ENCODE measurements around the gene RTTN.
"Not testable (repeated sequence)": the region's sequence is repeated elsewhere in the genome, so short reads cannot be mapped to it uniquely, and the experiment has no call there.

RTTN gene, protein sequence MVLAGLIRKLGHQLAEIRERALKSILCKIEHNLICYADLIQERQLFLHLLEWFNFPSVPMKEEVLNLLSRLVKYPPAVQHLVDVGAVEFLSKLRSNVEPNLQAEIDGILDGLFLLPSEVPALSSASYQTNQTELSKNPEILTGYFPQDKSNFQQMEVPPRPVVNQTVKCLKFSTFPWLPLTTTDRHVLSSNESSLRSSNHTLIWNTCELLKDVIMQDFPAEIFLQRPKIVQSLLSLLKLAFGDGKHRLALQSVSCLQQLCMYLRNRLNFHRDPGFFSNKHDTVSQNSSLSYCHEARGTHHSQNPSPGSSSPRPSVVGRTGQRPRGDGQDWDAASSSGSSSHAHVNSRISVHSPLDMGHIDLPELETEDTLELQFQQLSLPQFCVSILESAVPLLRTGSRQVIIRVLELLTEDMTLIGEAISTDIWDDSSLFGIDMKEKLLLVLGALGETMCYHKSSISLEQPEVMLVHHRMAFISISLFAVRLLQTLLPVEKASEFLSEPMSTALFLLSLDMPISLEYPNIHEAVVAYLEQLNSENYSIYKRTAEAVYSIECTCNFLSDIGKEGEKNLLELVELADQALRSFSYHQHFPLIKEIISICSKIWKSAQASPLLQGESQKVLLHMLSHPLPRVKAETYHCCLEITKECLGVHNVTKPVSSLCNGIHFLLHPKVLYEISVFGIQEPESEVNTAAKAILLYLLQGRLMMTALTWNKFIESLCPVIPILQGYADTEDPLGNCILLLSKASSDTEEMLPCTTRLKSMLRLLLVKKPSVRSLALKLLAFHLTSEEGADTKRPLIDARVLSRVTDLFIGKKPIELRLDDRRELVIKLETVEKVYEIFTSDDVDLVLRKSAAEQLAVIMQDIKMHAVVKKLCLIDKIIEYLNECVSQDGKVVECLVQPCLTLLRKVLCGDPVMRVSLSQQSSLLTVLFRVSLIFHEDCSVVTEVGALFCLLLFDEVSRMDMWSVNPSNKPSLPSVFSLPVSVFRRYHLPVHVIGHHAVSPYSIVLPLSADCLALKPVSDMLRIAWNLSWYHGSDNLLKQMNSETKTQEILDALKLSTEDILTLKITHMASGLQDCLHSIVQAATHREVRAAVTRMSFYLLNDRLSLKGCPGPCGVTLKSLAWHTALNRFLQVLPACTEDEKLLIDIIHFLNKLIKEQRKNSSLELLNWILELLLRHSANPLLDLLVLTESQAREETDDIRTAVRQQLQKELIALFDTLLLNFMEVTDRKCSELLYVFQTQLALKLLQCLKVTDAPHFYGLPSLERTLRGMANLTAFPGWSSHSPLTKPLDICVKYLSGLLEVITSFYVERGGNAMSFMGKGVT (N-terminal part only)

DNA sequence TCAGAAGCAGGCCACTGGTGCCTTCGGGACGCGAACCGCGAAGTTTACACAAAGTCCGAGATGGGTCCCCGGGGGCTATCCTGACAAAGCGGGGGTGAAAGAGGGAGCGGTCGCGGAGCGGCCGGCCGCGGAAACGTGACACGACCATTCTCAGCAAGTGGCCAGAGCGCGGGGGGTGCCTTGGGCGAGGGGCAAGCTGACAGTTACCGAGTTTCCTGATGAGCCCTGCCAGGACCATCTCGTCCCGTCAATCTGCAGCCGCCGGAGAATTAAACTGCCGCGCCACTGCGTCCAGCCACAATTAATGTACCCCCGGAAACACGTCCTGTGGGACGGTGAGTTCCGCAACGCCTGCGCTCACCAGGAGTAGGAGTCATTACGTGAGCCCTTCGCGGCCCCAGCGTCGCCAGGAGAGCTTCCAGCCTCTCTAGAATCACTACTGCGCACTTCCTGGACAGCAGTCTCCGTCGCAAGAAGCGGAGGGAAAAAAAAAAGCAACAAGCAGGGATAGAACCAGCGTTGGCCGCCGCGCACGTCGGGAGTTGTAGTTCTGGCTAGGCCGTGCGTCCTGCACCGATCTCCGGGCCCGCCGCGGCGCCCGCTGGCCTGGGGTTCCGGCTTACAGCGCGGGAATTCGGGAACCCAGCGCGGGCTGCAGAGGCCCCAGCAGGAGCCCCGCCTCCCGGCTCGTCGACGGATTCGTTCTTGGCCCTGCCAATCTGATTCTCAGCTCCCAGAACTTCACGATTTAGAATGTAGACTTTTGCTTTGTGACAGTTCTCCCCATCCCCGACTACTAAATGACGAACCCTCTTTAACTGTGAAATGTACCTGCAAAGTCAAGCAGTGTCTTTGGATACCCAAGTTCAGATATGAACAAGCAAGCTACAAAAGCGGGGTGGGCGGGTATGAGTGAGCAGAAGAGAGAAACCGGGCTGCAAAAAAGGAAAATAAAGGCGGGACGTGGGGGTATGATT is at the start of gene RTTN:
TSS of gene RTTN (minus strand) at position 267 of the 977 bp plus-strand sequence. CDS start at position 238, 29 bp downstream.
- DNase-seq (ENCODE audit: low read depth in 2 of 2): peak; percentile 78 to 86

DNA sequence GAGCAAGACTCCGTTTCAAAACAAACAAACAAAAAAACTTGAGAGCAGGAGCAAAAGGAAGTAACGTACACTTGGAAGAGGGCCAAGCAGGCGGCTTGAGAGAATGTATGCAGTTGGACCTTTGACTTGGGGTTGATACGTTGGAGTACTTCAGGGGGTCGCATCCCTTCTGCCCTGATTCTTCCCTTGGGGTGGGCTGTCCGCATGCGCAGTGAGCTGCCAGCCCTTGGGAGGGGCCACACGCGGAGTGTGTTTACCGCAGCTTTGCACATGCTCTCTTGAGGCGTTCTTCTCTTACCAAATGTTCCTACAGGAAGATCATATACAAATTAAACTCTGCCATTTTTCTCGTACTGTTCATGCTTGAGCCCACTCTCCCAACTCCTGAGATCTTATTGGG is 45.3 kb upstream of the RTTN start:
- DNase-seq (ENCODE audit: low read depth in 2 of 2): no peak

DNA sequence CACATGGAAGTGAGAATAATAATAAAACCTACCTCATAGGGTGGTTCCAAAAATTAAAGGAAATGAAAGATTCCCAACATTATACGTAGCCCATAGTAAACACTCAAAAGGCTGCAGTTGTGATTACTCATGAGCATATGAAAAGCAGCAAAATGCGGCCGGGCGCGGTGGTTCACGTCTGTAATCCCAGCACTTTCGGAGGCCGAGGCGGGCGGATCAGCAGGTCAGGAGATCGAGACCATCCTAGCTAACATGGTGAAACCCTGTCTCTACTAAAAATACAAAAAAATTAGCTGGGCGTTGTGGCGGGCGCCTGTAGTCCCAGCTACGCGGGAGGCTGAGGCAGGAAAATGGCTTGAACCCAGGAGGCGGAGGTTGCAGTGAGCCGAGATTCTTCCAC is 44.4 kb upstream of the RTTN start:
- not testable (repeated sequence) for DNase-seq (ENCODE audit: low read depth in 2 of 2)

DNA sequence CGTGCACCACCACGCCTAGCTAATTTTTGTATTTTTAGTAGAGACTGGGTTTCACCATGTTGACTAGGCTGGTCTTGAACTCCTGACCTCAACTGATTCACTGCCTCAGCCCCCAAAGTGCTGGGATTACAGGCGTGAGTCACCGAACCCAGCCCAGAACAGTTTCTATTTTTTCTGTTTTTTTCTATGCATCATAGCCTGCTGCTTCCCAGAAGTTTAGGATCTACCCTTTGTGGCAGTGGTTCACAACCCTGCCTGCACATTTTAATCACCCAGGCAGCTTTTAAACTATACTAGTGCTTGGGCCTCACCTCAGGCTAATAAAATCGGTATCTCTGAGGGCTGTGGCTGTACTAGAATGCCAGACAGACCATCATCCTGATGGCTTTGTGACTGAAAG is 43.6 kb upstream of the RTTN start:
- no peak for DNase-seq (ENCODE audit: low read depth in 2 of 2)

DNA sequence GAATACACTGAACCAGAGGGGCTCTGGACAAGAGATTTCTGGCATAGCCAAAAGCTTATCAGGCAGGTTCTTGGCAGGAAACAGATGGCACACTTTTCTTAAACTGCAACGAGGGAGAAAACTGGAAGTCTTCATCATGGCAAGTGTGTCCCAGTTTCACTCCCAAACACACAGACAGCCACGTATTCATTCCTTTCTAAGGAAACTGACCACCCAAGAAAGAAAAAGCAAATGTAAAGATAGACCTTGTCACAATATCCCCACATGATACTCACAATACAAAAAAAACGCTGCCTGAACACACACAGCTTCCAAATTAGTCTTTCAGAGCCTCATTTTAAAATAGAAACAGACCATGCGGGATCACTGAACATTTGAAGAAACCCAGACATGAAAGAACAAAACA is 40.6 kb upstream of the RTTN start:
- DNase-seq (ENCODE audit: low read depth in 2 of 2): no peak

GRCh38 chr18:70243131-70243929 is 37.8 kb upstream of the RTTN start:
- no peak for DNase-seq (ENCODE audit: low read depth in 2 of 2)

DNA sequence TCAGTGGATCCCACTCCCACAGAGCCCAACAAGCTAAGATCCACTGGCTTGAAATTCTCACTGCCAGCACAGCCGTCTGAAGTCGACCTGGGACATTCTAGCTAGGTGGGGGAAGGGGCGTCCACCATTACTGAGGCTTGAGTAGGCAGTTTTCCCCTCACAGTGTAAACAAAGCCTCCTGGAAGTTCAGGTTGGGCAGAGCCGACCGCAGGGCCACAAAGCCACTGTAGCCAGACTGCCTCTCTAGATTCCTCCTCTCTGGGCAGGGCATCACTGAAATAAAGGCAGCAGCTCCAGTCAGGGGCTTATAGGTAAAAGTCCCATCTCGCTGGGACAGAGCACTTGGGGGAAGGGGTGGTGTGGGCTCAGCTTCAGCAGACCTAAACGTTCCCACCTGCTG is 31.4 kb upstream of the RTTN start:
- DNase-seq (ENCODE audit: low read depth in 2 of 2): not testable (repeated sequence)

DNA sequence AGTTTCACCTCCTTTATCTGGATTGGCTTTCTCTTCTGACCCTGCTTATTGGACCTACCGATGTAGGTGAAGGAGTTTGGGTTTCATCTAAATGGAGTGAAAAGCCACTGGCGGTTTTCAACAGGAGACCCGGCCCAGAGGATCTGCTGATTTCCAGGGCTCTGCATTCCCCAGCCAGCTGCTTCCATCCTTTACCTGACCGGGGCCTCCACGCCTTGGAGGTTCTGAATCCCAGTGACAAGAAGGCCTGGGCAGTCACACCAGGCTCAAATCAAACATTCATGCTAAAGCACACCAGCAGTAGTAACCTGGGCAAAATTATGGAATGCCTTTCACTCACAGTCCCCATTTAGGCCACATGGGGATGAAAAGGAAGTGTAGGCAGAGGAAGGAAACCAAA is 30.0 kb upstream of the RTTN start:
- no peak for DNase-seq (ENCODE audit: low read depth in 2 of 2)

DNA sequence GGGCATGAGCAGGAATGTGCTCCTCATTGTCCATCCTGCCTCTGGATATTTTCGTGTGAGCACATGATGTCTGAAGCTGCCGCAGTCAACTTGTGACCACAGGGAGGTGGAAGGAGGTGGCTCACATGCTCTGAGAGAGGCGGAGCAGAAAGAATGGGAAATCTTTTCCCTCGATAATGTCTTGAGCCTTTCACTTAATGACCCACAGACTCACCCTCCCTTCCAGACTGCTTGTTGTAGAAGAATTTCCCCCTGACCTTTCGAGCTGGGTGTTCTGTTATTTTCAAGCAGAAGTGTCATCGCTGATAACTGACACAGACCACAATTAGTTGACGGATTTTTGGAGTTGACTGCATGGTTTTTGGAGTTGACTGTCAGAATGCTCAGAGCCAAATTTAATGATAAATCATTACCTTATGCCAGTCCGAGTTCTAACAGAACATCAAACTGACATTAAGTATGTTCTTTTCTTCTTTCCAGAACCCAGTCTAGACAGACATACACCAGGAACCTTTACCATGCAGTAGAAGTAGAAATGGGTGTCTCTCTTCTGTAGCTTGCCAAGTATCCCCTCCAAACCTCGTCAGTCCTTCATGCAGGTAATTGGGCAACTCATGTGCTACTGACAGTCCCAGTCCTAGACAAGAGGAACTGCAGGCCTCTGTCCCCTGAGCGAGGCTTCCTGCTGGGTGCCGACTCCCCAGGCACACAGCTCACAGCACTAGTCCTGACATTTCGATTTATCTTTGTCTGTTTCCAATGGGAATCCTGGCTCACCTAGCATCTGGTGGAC is 29.4 kb upstream of the RTTN start:
- DNase-seq (ENCODE audit: low read depth in 2 of 2): no peak

DNA sequence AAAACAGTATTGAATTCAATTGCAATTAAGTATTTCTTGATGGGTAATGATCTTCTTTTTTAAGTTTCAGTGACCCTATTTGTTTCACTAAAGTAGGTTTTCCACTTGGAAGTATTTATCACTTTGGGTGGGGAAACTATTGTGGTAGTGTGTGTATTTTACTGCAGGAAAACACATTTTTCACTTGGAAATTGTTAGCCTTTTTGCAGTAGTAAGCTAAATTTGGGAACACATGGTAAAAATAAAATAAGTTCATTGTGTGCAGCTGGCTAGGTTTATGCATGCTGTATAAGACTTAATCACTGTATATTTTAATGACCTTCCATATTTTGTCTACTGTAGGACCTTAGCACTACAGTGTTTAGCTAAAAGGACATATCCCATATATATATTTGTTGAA is 28.5 kb upstream of the RTTN start:
- DNase-seq (ENCODE audit: low read depth in 2 of 2): no peak

GRCh38 chr18:70232261-70232660 is 26.8 kb upstream of the RTTN start:
- no peak for DNase-seq (ENCODE audit: low read depth in 2 of 2)

GRCh38 chr18:70229639-70230038 is 24.2 kb upstream of the RTTN start:
- no peak for DNase-seq (ENCODE audit: low read depth in 2 of 2)

GRCh38 chr18:70228536-70228935 is 23.0 kb upstream of the RTTN start:
- no peak for DNase-seq (ENCODE audit: low read depth in 2 of 2)

GRCh38 chr18:70227438-70227837 is 22.0 kb upstream of the RTTN start:
- no peak for DNase-seq (ENCODE audit: low read depth in 2 of 2)

GRCh38 chr18:70221915-70222278 is 16.4 kb upstream of the RTTN start:
- DNase-seq (ENCODE audit: low read depth in 2 of 2): no peak

- no peak for DNase-seq (ENCODE audit: low read depth in 2 of 2)
Observed at GRCh38 chr18:70221156-70221914, 15.8 kb upstream of the RTTN start.

- DNase-seq (ENCODE audit: low read depth in 2 of 2): no peak
Observed at GRCh38 chr18:70220628-70221027, 15.1 kb upstream of the RTTN start.

DNA sequence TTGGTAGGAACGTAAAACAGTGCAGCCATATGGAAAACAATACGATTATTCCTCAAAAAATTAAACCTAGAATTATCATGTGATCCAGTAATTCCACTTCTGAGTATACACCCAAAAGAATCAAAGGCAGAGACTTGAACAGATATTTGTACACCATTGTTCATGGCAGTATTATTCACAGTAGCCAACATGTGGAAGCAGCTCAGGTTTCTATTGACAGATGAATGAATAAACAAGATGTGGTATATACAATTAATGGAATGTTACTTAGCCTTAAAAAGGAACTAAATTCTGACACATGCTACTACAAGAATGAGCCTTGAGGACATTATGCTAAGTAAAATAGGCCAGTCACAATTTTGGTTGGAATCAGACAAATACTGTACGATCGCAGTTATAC is 14.2 kb upstream of the RTTN start:
- DNase-seq (ENCODE audit: low read depth in 2 of 2): no peak
